ENCODE data around the gene RUNX1.

- TF ChIP-seq HCFC1 (IDR thresholded peaks at IDR 0.05; ENCODE audit: low read depth, low read length), result no peak
- TF ChIP-seq TAF1 (CRISPR knock-in tag; IDR thresholded peaks at IDR 0.05), result no peak
- TF ChIP-seq NFE2 (CRISPR knock-in tag; IDR thresholded peaks at IDR 0.05), result no peak
- TF ChIP-seq ZNF274 (CRISPR knock-in tag; IDR thresholded peaks at IDR 0.05), result no peak
- TF ChIP-seq YY1 (IDR thresholded peaks at IDR 0.05; ENCODE audit: insufficient read depth, insufficient replicate concordance, low read depth, low read length), result no peak
- TF ChIP-seq, protein P1, sequence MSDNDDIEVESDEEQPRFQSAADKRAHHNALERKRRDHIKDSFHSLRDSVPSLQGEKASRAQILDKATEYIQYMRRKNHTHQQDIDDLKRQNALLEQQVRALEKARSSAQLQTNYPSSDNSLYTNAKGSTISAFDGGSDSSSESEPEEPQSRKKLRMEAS (IDR thresholded peaks at IDR 0.05), result no peak
- TF ChIP-seq BCL6 (CRISPR knock-in tag; IDR thresholded peaks at IDR 0.05), result no peak
Measured at GRCh38 chr21:34938089-34938764, 110.9 kb downstream of the RUNX1 start.

All from HepG2 (cell line).